GM18519 (cell line): Measurements from ENCODE around the gene HOXC12.

Experiments used
- ATAC-seq: cut with Tn5 transposase; IDR thresholded peaks from one replicate; pipeline ENCODE4 v1.9.1; 2021; ENCODE audit warnings: mild to moderate bottlenecking, moderate library complexity; ENCODE audit not compliant: unreplicated experiment, low FRiP score

HOXC12 gene

GRCh38 chr12:53995002-53995377 lies 40.3 kb downstream of the HOXC12 start:
- no peak for ATAC-seq

- no peak for ATAC-seq
These were observed 40.9 kb downstream of the HOXC12 start for GRCh38 chr12:53995378-53996239.

GRCh38 chr12:53996240-53997203 lies 41.8 kb downstream of the HOXC12 start:
- ATAC-seq = no peak

- ATAC-seq = no peak
These were observed 42.8 kb downstream of the HOXC12 start for GRCh38 chr12:53997204-53998109.

GRCh38 chr12:53998110-53998899 lies 43.6 kb downstream of the HOXC12 start:
- ATAC-seq = no peak

GRCh38 chr12:53998900-53999236 lies 44.2 kb downstream of the HOXC12 start:
- ATAC-seq = no peak

GRCh38 chr12:53999559-54000115 lies 44.9 kb downstream of the HOXC12 start:
- no peak for ATAC-seq

- ATAC-seq = no peak
These were observed 45.7 kb downstream of the HOXC12 start, which contains the start of gene HOXC9 for GRCh38 chr12:54000116-54001114. Gene HOXC9 (plus strand): TSS chr12:54000161. CDS start chr12:54000189, 28 bp downstream.

GRCh38 chr12:54001283-54002187 lies 46.8 kb downstream of the HOXC12 start:
- ATAC-seq = no peak

- no peak for ATAC-seq
These were observed 47.7 kb downstream of the HOXC12 start for GRCh38 chr12:54002278-54002914.

GRCh38 chr12:54002915-54003389 lies 48.2 kb downstream of the HOXC12 start:
- ATAC-seq = no peak

GRCh38 chr12:54003625-54004024 lies 48.9 kb downstream of the HOXC12 start:
- ATAC-seq = no peak

- ATAC-seq = no peak
These were observed 49.5 kb downstream of the HOXC12 start for GRCh38 chr12:54004063-54004840.

GRCh38 chr12:54004841-54005530 lies 50.3 kb downstream of the HOXC12 start:
- ATAC-seq = no peak

GRCh38 chr12:54005531-54005852 lies 50.8 kb downstream of the HOXC12 start:
- ATAC-seq = no peak
